DOHH2 (cell line): ENCODE measurements around the gene SEC22A.

Experiments used
- H3F3A ChIP-seq: fragments of 200-600 bp; sonication (generic), shearing (Covaris generic); 2 replicates; pipeline ENCODE4 v1.6.0; 2016; ENCODE audit warnings: antibody characterized with exemption, mild to moderate bottlenecking; ENCODE audit not compliant: control insufficient read depth, insufficient read depth
- H3K27ac ChIP-seq: fragments of 200-600 bp; sonication (generic); 2 replicates; pipeline ENCODE4 v1.5.1; 2014; ENCODE audit warnings: low read depth, mild to moderate bottlenecking, low read length, moderate library complexity
- H3K27me3 ChIP-seq: fragments of 200-600 bp; sonication (generic); 2 replicates; pipeline ENCODE4 v1.6.1; 2014; ENCODE audit warnings: mild to moderate bottlenecking, low read length, mixed read lengths; ENCODE audit not compliant: control insufficient read depth
- H3K36me3 ChIP-seq: fragments of 200-600 bp; sonication (generic); 2 replicates; pipeline ENCODE4 v1.6.1; 2014; ENCODE audit warnings: mild to moderate bottlenecking, low read length, moderate library complexity, mixed read lengths; ENCODE audit not compliant: control insufficient read depth
- H3K4me1 ChIP-seq: fragments of 200-600 bp; sonication (generic); 2 replicates; pipeline ENCODE4 v1.6.1; 2014; ENCODE audit warnings: mild to moderate bottlenecking, low read length, mixed read lengths; ENCODE audit not compliant: control insufficient read depth
- H3K4me2 ChIP-seq: fragments of 200-600 bp; sonication (generic); 2 replicates; pipeline ENCODE4 v1.6.0; 2014; ENCODE audit warnings: mild to moderate bottlenecking, low read length, moderate library complexity
- H3K4me3 ChIP-seq: fragments of 200-600 bp; sonication (generic); 2 replicates; pipeline ENCODE4 v1.5.1; 2014; ENCODE audit warnings: mild to moderate bottlenecking, low read length, mixed read lengths
- H3K79me2 ChIP-seq: fragments of 200-600 bp; sonication (generic); 2 replicates; pipeline ENCODE4 v1.6.1; 2014; ENCODE audit warnings: mild to moderate bottlenecking, low read length, mixed read lengths; ENCODE audit not compliant: control insufficient read depth
- H3K9me2 ChIP-seq: fragments of 200-600 bp; sonication (generic); replicated peaks from 2 replicates; pipeline ENCODE4 v1.6.1; 2014; ENCODE audit warnings: mild to moderate bottlenecking, low read length, mixed read lengths; ENCODE audit not compliant: control insufficient read depth
- H3K9me3 ChIP-seq: fragments of 200-600 bp; sonication (generic); 2 replicates; pipeline ENCODE4 v1.6.1; 2014; ENCODE audit warnings: antibody characterized with exemption, low read length, mixed read lengths; ENCODE audit not compliant: control insufficient read depth, insufficient read depth
- H4K20me1 ChIP-seq: fragments of 200-600 bp; sonication (generic); 2 replicates; pipeline ENCODE4 v1.6.0; 2014; ENCODE audit warnings: low read depth, mild to moderate bottlenecking, antibody characterized with exemption, low read length, moderate library complexity; ENCODE audit not compliant: control insufficient read depth, insufficient read depth
- CTCF ChIP-seq: fragments of 200-600 bp; sonication (generic); IDR thresholded peaks from one replicate; pipeline ENCODE4 v1.5.1; 2014; ENCODE audit warnings: antibody characterized with exemption, mild to moderate bottlenecking, low read depth, low read length; ENCODE audit not compliant: poor library complexity, severe bottlenecking
- EZH2phosphoT487 ChIP-seq: fragments of 200-600 bp; sonication (generic); IDR thresholded peaks from 2 replicates; pipeline ENCODE4 v1.6.1; 2017; ENCODE audit warnings: borderline replicate concordance, mild to moderate bottlenecking, antibody characterized with exemption, low read length, moderate library complexity, mixed read lengths

SEC22A gene

GRCh38 chr3:123282461-123282860 is 80.7 kb downstream of the SEC22A start:
- no peaks in the 10 kb centered on the region for H3K27me3 ChIP-seq
- no peaks in the 10 kb centered on the region for H3F3A ChIP-seq
- H3K27ac ChIP-seq: no peak overlapping the region
- no peaks in the 10 kb centered on the region for H3K4me1 ChIP-seq
- H4K20me1 ChIP-seq: no peaks in the 10 kb centered on the region
- no peaks in the 10 kb centered on the region for H3K9me3 ChIP-seq
- H3K79me2 ChIP-seq: no peaks in the 10 kb centered on the region
- H3K36me3 ChIP-seq: no peaks in the 10 kb centered on the region
- no peak for TF ChIP-seq EZH2phosphoT487
- no peak for TF ChIP-seq CTCF
- no peak overlapping the region for H3K4me3 ChIP-seq
- H3K4me2 ChIP-seq: no peak overlapping the region
- no peaks in the 10 kb centered on the region for H3K9me2 ChIP-seq

DNA sequence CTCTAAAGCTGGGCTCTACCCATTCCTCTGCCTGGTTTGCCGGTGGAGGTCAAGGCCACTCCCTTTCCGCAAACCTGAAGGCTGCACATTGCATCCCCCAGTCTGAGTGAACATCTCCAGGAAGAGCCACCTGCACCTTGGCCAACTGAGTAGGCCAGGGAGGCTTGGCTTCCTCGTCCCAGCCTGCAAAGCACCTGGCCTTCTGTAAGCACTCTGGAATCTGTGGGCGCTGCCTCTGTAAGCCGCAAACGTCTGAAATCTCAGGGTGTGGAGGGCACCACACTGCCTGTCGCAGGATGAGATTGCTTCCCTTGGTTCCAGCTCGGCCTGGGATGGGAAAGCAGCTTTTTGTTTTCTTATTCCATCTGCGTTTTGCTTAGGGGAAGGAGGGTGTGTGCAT is 81.3 kb downstream of the SEC22A start:
- Histone ChIP-seq H3K79me2 (no peaks in the 10 kb centered on the region), H3K4me1 (no peaks in the 10 kb centered on the region), H3K9me3 (no peaks in the 10 kb centered on the region), H3K27ac (no peak overlapping the region), H3K9me2 (no peaks in the 10 kb centered on the region), H3K4me2 (no peak overlapping the region), H3K27me3 (no peaks in the 10 kb centered on the region), H4K20me1 (no peaks in the 10 kb centered on the region), H3F3A (no peaks in the 10 kb centered on the region), H3K4me3 (no peak overlapping the region), H3K36me3 (no peaks in the 10 kb centered on the region)
- TF ChIP-seq EZH2phosphoT487 (no peak), CTCF (no peak)

DNA sequence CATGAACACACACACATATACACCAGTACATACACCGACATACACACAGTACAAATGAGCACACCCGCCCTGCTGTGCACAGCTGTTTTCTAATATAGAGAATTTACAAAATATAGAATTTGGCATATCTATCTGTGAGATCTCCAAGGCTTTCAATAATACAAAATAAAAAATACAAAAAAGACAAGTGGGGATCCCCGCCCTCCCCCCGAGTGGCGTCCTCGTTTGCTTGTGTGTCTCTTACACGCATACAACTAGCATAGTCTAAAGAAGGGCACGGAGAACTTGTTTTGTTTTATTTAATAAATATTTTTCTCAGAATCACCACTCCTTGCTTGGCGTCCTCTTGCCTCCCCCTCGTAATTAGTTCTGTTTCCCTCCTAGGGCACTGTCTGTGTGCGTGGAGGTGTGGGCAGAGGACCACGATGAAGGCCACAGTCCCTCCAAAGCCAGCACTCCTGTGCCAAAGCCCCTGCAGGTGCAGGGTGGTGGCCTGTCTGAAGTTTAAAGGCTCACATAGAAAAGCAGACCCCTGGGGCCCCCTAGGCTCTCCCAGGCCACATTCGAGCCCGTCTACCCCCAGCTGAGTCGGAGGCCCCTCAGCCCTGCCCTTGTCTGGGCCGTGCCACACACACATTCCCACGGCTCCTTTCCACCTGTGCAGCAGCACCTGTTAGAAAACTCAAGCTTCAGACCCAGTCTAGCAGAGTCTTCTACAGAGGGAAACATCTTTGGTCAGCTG is 82.1 kb downstream of the SEC22A start:
- H4K20me1 ChIP-seq: no peaks in the 10 kb centered on the region

More for the DNA sequence above, 82.1 kb downstream of the SEC22A start:
- no peak for TF ChIP-seq EZH2phosphoT487
- TF ChIP-seq CTCF: no peak
- H3K79me2 ChIP-seq: no peaks in the 10 kb centered on the region
- no peaks in the 10 kb centered on the region for H3K27me3 ChIP-seq
- H3F3A ChIP-seq: no peaks in the 10 kb centered on the region
- H3K27ac ChIP-seq: no peak overlapping the region
- H3K9me3 ChIP-seq: no peaks in the 10 kb centered on the region
- H3K4me1 ChIP-seq: no peaks in the 10 kb centered on the region
- H3K36me3 ChIP-seq: no peaks in the 10 kb centered on the region
- no peak overlapping the region for H3K4me2 ChIP-seq
- H3K9me2 ChIP-seq: no peaks in the 10 kb centered on the region
- no peak overlapping the region for H3K4me3 ChIP-seq
